GM12874 (cell line): ENCODE measurements around the gene BCO1.

Experiments used
- CTCF ChIP-seq: IDR thresholded peaks from 2 replicates; pipeline ENCODE4 v1.5.1; 2011; ENCODE audit warnings: low read depth, mild to moderate bottlenecking, control low read depth, low read length, moderate library complexity; ENCODE audit not compliant: insufficient read depth

Gene BCO1

GRCh38 chr16:81207076-81207475 is 31.4 kb upstream of the BCO1 start:
- no peak for TF ChIP-seq CTCF

DNA sequence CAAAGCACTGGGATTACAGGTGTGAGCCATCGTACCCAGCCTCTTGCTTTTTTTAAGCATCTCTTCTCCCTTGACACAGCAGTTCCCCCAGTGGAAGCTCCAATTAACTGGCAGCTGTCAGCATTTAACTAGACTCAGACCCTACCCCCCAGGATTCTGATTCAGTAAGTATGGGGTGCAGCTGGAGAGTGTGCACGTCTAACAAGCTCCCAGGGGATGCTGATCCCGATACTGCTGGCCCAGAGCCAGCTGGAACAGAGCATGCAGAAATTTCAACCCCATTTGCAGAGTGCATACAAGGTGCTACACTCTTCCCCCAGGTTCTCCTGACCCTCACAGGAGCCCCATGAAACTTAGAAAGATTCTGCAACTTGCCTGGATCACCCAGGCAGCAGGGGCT is 27.7 kb upstream of the BCO1 start:
- no peak for TF ChIP-seq CTCF

- TF ChIP-seq CTCF = no peak
These were observed 25.5 kb upstream of the BCO1 start for GRCh38 chr16:81212830-81213465.

DNA sequence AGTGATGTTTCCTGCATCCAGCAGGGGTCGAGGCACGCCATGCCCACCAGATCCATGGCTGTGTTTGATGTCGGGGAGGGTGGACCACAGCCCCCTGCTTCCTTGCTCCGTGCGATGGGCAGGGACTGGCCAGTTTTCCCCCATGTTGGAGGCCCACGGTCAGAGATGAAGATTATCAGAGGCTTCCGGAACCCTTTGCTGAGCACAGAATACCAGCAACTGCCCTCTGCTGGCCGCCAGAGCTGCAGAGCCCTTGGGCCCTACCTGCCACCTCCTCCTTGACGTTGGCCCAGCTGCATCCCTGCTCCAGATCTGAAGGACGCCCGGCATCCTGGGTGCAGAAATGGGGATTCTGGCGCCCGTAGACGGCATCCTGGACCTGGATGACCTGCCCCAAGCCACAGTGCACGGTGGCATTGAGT is 23.7 kb upstream of the BCO1 start:
- peak; percentile 53 for TF ChIP-seq CTCF

GRCh38 chr16:81216114-81216513 is 22.4 kb upstream of the BCO1 start:
- TF ChIP-seq CTCF = no peak

DNA sequence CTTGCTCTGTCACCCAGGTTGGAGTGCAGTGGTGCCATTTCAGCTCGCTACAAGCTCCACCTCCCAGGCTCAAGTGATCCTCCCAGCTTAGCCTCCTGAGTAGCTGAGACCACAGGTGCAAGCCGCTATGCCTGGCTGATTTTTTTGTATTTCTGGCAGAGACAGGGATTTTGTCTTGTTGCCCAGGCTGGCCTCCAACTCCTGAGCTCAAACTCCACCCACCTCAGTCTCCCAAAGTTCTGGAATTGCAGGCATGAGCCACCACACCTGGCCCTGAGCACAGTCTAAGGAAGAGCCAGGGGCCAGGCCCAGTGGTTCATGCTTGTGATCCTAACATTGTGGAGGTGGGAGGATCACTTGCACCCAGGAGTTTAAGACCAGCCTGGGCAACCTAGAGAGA is 21.8 kb upstream of the BCO1 start:
- no peak for TF ChIP-seq CTCF

DNA sequence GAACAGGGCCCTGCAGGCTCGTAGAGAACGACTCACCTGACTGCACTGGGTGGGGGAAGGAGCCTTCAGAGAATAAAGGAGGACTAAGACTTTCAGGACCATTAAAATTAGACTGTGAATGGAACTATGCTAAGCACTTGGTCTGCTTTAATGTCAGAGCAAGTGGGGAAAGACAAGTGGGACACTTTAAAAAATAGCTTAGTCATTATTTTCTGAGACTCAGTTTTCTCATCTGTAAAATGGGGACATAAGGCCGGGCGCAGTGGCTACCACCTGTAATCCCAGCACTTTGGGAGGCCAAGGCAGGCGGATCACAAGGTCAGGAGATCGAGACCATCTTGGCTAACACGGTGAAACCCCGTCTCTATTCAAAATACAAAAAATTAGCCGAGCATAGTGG is 19.3 kb upstream of the BCO1 start:
- no peak for TF ChIP-seq CTCF
